ENCODE results near the gene KDM8. TPM values are rescaled to one million over a fixed set of nuclear protein-coding genes. Genes with fewer than 3 reads are reported as not detected.
A peak's percentile ranks its signal among the peaks of the same experiment; 100 is the strongest.

KDM8 gene
- total and polyA plus RNA-seq, 9 of the 15 experiments (the other 6 are each of a cell fraction or from before 2014, with no cell fraction given) = 0.61 to 9.1 (median 5.4) TPM

GRCh38 chr16:27231692-27232060, 28.4 kb downstream of the KDM8 start:
- 83% methylated on average over 8 of the region's 8 CpGs for WGBS (ENCODE audit: insufficient coverage, low coverage, missing lambda C conversion rate)
- Histone ChIP-seq H3K79me2 (ENCODE audit: control insufficient read depth, insufficient read depth, low read length) (no peaks in the 10 kb centered on the region), H3K4me1 (replicated peaks in 1 of 2; ENCODE audit: control insufficient read depth in 2 of 2, insufficient read depth in 2 of 2, low read length in 2 of 2) (peaks cover 11 to 44% of the 10 kb centered on the region in 2 experiments), H3K4me2 (ENCODE audit: insufficient read depth, low read length) (no peak overlapping the region), H3K27me3 (ENCODE audit: control insufficient read depth in 2 of 2, insufficient read depth in 2 of 2, low read length in 2 of 2) (no peaks in the 10 kb centered on the region), H3K9ac (ENCODE audit: insufficient read depth in 1 of 2, low read depth in 2 of 2, low read length in 2 of 2) (peak overlapping the region in 1 of 2 experiments; percentile 71; a peak in 2 of 4 replicates), H3K27ac (ENCODE audit: extremely low read depth, low read depth, low read length) (no peak overlapping the region), H2AFZ (ENCODE audit: low read depth, low read length) (no peak overlapping the region), H4K20me1 (replicated peaks; ENCODE audit: control insufficient read depth, insufficient read depth, low read length) (no peaks in the 10 kb centered on the region), H3K9me1 (ENCODE audit: control insufficient read depth, insufficient read depth, low read length) (no peaks in the 10 kb centered on the region), H3K36me3 (ENCODE audit: control insufficient read depth, insufficient read depth, low read length) (peaks cover 29% of the 10 kb centered on the region; the same call in 2 of the 3 replicates), H3K9me3 (replicated peaks; ENCODE audit: control insufficient read depth, insufficient read depth, low read depth, low read length) (no peaks in the 10 kb centered on the region), H3K4me3 (no peak overlapping the region)
- POLR2A ChIA-PET = no interaction called here
- CTCF ChIA-PET (ENCODE audit: low intra/inter-chr PET ratio) = no interaction called here
- no peak for TF ChIP-seq ASH1L (IDR thresholded peaks at IDR 0.05; ENCODE audit: borderline replicate concordance, low read depth, partially characterized antibody)
- no peak for FAIRE-seq
- intact Hi-C loops (cut with micrococcal nuclease) = no loop called here
- BruUV-seq (replicated peaks) = no TSS peak
- in situ Hi-C loops (cut with MboI) = loop anchor here (5.0 kb wide), 1 partner anchor 141 kb away; no protein-coding TSS in a partner anchor
- ATAC-seq = no peak
- no peak for DNase-seq (ENCODE audit: extremely low read depth in 1 of 4, low spot score in 3 of 4)

DNA sequence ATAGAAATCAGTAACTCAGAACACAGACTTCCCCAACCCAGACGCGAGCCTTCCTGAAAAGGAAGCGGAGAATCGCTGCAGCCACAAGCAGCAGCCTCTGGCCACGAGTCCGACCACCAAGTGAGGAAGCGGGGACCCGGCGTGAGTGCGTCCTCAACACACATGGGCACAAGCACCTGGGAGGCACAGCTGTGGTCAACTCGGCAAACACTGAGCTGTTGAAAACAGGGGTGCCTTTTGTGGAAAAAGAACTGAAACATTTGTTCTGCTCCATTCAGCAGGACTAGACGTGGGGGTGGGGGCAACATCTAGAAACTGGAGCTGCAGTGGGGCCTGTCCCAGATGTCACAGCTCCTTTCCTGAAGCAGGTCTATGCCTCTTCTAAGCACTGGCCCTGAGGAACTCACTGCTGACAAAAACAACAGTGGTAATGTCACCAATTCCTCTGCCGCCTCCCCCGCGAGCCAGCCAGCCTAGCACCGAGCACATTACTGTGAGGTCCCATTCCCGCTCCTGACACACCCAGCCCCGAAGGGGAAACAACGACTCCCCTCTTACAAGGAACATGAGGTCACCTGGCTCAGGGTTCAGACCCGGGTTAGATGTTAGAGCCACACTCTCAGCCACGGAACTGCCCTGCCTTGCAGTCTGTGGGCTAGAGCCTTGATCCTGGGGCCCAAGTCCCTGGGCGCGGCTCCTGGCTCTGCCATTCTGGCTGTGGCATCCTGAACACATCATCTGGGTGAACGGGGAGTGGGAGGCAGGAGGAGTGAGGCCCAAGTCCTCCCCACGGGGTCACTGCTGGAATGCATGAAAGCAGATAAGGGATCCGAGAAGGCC, 29.0 kb downstream of the KDM8 start:
- no peaks in the 10 kb centered on the region for H3K9me3 ChIP-seq (replicated peaks; ENCODE audit: control insufficient read depth, insufficient read depth, low read depth, low read length)
- H3K4me3 ChIP-seq = no peak overlapping the region
- ChIA-PET CTCF (ENCODE audit: low intra/inter-chr PET ratio) (no interaction called here), POLR2A (no interaction called here)
- ATAC-seq = no peak
- BruUV-seq (replicated peaks) = no TSS peak
- peaks cover 17 to 47% of the 10 kb centered on the region in 2 experiments for H3K4me1 ChIP-seq (replicated peaks in 1 of 2; ENCODE audit: control insufficient read depth in 2 of 2, insufficient read depth in 2 of 2, low read length in 2 of 2)
- no peak for FAIRE-seq
- no peak overlapping the region for H3K4me2 ChIP-seq (ENCODE audit: insufficient read depth, low read length)
- no peak for DNase-seq (ENCODE audit: extremely low read depth in 1 of 4, low spot score in 3 of 4)
- peak overlapping the region in 1 of 2 experiments; percentile 50; a peak in 2 of 4 replicates for H3K9ac ChIP-seq (ENCODE audit: insufficient read depth in 1 of 2, low read depth in 2 of 2, low read length in 2 of 2)
- H3K27me3 ChIP-seq (ENCODE audit: control insufficient read depth in 2 of 2, insufficient read depth in 2 of 2, low read length in 2 of 2) = no peaks in the 10 kb centered on the region
- H3K27ac ChIP-seq (ENCODE audit: extremely low read depth, low read depth, low read length) = no peak overlapping the region
- no peaks in the 10 kb centered on the region for H4K20me1 ChIP-seq (replicated peaks; ENCODE audit: control insufficient read depth, insufficient read depth, low read length)
- H3K36me3 ChIP-seq (ENCODE audit: control insufficient read depth, insufficient read depth, low read length) = peaks cover 29% of the 10 kb centered on the region; the same call in 2 of the 3 replicates
- intact Hi-C loops (cut with micrococcal nuclease) = no loop called here
- no peak overlapping the region for H2AFZ ChIP-seq (ENCODE audit: low read depth, low read length)
- in situ Hi-C loops (cut with MboI) = loop anchor here (5.0 kb wide), 1 partner anchor 140 kb away; no protein-coding TSS in a partner anchor
- WGBS (ENCODE audit: insufficient coverage, low coverage, missing lambda C conversion rate) = 82% methylated on average over 24 of the region's 26 CpGs
- H3K9me1 ChIP-seq (ENCODE audit: control insufficient read depth, insufficient read depth, low read length) = no peaks in the 10 kb centered on the region
- H3K79me2 ChIP-seq (ENCODE audit: control insufficient read depth, insufficient read depth, low read length) = no peaks in the 10 kb centered on the region
- TF ChIP-seq SMAD3 (CRISPR knock-in tag; conservative IDR thresholded peaks at IDR 0.05) (no peak), SREBF2 (CRISPR knock-in tag; IDR thresholded peaks at IDR 0.05) (no peak), ZNF586 (CRISPR knock-in tag; conservative IDR thresholded peaks at IDR 0.05) (no peak), HMG20A (CRISPR knock-in tag; conservative IDR thresholded peaks at IDR 0.05) (no peak), HMGN3 (IDR thresholded peaks at IDR 0.05; ENCODE audit: borderline replicate concordance, extremely low read depth, insufficient read length, low read depth, low read length) (no peak), ZNF75A (CRISPR knock-in tag; IDR thresholded peaks at IDR 0.05) (no peak), MTA1 (IDR thresholded peaks at IDR 0.05; ENCODE audit: borderline replicate concordance) (no peak), STAT5A (IDR thresholded peaks at IDR 0.05; ENCODE audit: borderline replicate concordance, low read length) (no peak), ZNF282 (CRISPR knock-in tag; IDR thresholded peaks at IDR 0.05) (no peak), NCOR1 (IDR thresholded peaks at IDR 0.05) (no peak)
- TF ChIP-seq, protein P1, sequence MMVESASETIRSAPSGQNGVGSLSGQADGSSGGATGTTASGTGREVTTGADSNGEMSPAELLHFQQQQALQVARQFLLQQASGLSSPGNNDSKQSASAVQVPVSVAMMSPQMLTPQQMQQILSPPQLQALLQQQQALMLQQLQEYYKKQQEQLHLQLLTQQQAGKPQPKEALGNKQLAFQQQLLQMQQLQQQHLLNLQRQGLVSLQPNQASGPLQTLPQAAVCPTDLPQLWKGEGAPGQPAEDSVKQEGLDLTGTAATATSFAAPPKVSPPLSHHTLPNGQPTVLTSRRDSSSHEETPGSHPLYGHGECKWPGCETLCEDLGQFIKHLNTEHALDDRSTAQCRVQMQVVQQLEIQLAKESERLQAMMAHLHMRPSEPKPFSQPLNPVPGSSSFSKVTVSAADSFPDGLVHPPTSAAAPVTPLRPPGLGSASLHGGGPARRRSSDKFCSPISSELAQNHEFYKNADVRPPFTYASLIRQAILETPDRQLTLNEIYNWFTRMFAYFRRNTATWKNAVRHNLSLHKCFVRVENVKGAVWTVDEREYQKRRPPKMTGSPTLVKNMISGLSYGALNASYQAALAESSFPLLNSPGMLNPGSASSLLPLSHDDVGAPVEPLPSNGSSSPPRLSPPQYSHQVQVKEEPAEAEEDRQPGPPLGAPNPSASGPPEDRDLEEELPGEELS (CRISPR knock-in tag; IDR thresholded peaks at IDR 0.05; ENCODE audit: borderline replicate concordance) = no peak

All from K562 (cell line).